ENCODE measurements around the gene HCAR1.
A peak's percentile ranks its signal among the peaks of the same experiment; 100 is the strongest.
"Not testable (repeated sequence)": the region's sequence is repeated elsewhere in the genome, so short reads cannot be mapped to it uniquely, and the experiment has no call there.

The HCAR1 gene, protein sequence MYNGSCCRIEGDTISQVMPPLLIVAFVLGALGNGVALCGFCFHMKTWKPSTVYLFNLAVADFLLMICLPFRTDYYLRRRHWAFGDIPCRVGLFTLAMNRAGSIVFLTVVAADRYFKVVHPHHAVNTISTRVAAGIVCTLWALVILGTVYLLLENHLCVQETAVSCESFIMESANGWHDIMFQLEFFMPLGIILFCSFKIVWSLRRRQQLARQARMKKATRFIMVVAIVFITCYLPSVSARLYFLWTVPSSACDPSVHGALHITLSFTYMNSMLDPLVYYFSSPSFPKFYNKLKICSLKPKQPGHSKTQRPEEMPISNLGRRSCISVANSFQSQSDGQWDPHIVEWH

DNA sequence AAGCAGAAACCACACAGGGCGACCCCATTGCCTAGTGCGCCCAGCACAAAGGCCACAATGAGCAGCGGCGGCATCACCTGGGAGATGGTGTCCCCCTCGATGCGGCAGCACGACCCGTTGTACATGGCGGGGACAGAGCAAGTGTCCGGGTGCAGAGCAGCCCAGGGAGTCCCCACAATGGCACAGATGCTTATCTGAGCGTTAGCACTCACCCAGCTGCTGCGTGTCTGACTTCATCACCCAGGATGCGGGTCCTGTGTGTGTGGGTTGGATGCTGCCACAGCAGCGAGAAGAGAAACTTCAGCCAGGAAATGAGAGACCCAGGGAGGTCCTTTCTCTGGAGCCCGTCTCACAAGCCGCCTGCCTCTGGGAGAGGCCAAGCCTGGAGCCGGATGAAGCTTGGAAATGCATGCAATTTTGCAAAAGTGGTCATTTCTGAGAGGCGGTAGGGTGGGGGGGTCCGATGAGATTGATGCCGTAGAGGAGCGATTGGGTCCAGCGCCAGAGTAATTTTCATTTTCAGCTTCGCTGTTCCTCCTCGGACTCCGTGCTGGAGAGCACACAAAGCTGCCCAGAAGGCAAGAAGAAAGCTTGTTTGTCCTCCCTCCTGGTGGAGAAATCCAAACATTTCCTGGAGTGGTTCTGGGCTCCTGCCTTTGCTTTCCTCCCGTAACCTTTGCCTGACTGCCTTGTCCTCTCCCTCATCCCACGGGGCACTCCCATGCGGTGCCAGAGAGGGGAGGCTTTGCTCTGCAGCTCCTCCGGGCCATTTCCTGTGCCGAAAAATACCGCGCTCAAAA is at the start of gene HCAR1:
HCAR1 (minus strand) TSS at position 630 of the 800 bp plus-strand sequence; CDS start at position 125, 505 bp downstream.
- peak; percentile 22 for DNase-seq

DNA sequence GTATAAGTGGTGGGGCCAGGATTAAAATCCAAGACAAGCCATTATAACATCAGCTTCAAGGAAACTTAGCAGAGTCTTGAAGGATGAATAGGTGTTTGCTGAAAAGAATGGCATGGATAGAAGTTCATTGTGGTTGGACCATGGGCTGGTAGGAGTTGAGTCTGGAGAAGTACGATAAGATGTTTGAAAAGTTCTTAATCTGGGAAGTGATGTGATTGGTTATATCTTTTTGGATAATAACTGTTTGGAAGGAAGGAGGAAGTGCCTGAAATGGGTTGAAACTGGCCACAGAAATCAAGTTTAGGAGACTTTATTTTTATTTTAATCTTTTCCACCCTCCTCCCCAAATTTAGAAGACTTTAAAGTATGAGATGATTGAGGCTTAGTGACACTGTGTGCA is 26.9 kb upstream of the HCAR1 start:
- DNase-seq, result no peak

DNA sequence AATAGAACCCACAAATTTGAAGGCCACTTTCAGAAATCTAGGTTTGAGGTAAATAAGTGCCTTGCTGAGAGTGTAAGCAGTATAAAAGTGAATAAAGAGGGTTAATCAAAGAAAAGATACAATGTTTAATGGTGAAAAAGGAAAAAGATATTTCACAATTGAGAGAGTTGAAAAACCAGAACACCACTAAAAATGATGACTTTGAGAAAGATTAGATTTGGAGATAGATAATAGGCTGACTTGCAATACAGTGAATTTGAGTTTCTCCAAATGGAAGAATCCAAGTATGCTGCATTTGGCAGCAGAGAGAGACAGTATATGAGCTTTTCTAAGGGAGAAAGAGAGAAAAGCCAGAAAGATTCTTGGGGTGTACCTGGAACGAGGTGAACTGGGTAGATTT is 24.1 kb upstream of the HCAR1 start:
- no peak for DNase-seq

DNA sequence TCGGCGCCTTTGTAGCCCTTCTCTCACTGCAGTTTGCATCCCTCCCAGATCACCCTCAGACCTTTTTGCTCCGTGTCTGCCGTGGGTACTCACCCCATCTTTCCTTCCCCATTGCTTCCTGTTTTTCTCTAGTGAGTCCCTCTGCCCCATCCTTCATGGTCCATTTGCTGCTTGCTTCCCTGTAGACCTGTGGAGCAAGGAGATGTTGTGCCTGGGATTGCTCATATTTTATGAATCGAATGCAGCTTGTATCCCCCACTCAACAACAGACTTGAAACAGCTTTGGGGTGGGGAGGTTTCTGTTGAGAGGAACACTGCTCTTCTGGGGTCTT is 22.6 kb upstream of the HCAR1 start:
- no peak for DNase-seq

DNA sequence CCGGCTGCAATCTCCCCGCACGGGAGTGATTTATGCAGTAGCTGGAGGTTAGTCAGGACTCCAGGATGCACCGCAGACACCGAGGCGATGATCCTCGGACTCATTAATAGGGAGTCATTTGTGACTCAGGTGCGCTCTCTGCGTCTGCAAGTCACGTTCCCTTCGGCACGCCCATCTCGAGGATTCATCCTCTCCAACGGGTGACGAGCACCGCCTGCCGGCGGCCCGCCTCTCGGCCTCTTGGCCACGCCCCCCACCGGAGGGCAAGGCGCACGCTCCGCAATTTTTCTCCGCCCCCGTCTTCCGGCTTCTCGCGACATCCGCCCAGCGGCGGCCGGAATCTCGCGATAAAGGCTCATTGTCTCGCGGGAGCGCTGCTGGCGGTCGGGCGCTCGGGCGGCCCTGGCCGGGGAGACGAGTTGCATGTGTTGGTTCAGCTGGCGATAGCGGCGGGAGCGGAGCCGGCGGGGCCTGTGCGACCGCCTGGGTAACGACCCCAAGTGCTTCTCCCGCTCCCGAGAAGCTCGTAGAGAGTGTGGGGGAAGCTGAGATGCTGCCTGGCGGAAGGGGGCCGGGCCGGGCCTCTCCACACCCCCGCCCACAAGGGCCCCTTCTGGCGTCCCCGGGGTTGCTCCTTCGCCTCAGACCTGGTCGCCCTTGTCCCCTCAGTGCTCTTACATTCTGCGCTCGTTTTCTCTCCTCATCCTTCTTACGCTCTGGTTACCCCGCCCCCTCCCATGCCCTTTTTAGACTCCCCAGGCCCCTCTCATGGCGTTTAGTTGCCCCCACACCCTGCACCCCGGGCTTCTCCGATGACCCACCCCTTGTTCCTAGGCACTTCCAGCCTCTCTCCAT is 22.0 kb upstream of the HCAR1 start, which contains the start of gene DENR:
DENR (plus strand) TSS at position 361 of the 855 bp plus-strand sequence. CDS start 878 bp downstream, outside the sequence.
- DNase-seq, result peak; percentile 99

DNA sequence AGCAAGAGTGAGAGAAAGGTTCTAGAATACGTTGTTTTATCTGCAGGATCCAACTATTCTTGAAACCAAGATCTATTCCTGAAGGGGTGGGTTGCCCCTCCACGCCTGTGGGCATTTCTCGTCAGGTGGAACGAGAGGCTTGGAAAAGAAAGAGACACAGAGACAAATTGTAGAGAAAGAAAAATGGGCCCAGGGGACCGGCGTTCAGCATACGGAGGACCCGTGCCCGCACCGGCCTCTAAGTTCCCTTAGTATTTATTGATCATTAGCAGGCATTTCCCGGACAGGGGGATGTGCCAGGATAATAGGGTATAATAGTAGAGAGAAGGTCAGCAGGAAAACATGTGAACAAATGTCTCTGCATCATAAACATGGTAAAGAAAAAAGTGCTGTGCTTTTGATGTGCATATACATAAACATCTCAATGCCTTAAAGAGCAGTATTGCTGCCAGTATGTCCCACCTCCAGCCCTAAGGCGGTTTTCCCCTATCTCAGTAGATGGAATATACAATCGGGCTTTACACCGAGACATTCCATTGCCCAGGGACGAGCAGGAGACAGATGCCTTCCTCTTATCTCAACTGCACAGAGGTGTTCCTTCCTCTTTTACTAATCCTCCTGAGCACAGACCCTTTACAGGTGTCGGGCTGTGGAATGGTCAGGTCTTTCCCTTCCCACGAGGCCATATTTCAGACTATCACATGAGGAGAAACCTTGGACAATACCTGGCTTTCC is 20.3 kb upstream of the HCAR1 start:
- not testable (repeated sequence) for DNase-seq

DNA sequence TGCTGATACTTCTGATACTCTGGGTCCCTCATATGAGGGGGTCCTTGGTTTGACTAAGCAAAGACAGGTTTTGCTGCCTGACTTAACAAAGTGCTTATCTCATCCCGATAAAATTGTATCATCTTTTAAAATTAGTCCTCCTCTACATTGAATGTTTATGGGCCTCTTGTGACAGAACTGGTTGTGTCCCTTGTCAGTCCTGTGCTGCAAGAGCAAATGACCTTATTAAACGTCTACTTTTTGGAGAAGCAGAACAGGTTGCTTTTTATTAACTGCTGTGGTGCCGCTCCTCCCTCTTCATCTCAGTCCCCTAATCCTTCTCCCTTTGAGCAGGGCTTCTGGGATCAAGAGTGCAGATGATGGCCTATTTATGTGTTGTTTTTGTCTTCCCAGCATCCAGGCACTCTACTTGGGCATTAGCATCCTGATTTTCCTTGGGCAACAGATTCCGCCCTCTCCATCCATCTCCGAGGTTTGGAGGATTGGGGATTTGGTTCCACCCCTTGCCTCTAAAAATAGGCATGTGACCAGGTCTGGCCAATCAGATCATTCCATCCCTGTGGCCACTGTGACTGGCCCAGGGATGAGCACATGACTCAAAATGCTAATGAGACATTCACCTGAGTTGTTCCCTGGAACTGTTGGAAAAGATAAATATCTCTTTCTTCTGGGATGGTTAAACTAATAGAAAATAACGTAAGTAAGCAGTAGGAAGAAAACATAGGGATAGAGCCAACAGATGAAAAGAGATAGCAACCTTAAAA is 19.1 kb upstream of the HCAR1 start:
- no peak for DNase-seq

DNA sequence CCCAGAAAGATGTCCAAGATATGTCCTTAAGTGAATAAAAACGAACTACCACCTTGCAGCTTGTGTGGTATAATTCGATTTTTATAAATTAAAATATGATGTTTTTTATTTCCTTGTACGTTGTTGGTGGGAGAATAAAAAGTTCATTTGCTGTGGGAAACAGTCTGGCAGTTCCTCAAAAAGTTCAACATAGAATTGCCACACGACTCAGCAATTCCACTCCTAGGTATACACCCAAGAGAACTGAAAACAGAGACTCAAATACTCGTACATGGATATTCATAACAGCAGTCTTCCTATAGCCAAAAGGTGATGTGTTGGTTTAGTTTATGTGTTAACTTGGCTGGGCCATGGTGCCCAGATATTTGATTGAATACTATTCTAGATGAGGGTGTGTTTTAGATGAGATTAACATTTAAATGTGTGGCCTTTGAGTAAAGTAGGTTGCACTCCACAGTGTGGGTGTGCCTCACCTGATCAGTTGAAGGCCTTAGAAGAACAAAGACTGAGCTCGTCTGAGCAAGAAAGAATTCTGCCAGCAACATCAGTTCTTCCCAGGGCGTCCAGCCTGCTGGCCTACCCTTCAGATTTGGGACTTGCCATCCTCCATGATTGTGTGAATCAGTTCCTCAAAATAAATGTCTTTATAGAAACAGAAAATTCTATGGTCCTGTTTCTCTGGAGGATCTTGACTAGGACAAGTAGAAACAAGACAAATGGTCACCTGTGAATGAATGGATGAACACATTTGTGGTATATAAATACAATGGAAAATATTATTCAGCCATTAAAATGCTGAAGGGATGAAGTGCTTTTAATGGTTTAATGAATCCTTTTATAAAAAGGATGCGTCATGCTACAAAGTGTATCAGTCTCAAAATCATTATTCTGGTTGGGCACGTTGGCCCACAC is 16.8 kb upstream of the HCAR1 start:
- DNase-seq, result no peak

DNA sequence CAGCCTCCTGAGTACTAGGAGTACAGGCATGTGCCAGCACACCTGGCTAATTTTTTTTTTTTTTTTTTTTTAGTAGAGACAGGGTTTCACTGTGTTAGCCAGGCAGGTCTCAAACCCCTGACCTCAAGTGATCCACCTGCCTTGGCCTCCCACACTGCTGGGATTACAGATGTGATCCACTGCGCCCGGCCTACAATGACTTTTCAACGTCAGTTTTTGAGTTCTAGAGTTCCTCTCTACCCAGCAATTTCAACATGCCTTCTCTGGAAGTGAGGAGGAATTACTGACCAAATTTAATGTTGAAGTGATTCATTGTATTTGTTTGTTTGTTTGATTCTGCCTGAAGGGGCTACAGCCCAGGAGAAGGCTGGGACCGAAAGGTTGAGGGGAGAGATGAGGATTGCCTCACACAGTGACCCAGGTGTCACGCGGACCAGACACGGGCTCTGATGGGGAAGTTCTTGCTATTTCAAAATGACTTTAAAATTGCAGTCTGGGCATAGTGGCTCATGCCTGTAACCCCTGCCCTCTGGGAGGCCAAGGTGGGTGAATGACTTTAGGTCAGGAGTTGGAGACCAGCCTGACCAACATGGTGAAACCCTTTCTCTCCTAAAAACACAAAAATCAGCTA is 13.4 kb upstream of the HCAR1 start:
- no peak for DNase-seq

DNA sequence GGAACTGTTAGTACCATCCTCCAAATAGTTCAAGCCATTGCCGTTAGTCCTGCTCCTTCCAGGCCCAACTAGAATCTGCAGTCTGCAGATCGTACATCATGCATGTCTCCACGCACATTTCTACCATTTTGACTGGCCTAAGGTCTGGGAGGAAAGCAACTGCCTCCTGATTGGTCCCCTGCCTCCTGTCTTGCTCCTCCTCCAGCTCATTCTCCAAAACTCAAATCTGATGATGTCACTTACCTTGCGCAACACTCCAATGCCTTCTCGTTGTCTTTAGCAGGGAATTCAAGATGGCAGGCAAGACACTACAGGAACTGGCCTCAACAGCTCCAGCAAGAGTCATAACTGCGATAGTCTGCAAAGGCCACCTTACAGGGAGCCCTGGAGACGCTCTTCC is 9.7 kb upstream of the HCAR1 start:
- no peak for DNase-seq

DNA sequence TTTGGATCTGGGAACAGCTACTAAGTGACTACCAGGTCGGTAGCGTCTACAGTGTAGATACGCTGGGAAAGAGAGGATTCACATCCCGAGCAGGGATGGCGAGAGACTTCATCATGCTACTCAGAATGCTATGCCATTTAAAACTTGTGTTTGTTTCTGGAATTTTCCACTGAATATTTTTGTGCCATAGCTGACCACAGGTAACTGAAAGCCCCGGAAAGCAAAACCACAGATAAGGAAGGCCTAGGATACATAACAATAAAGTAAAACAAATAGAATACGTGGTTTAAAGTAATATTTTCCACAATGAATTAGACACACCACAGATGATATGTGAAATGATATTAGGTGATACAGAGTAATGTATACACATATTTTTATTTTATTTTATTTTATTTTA is 7.9 kb upstream of the HCAR1 start:
- no peak for DNase-seq

DNA sequence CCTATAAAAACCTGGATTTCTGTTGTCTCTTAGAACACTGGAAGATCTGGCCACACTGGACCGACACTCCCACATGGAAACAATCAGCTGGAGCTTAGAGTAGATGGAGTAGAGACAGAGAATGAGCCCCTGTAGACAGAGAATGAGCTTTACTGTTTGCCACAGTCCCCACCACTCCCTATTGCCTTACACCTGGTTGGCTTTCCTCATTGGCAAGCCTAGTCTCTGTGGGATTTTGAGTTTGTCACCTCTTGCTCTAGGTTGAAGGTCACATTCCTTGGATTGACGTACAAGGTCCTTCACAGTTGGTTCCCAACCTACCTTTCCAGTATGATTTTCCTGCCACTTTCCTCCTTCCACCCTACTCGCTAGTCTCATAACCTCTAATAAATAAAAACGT is 2.0 kb upstream of the HCAR1 start:
- DNase-seq, result no peak

DNA sequence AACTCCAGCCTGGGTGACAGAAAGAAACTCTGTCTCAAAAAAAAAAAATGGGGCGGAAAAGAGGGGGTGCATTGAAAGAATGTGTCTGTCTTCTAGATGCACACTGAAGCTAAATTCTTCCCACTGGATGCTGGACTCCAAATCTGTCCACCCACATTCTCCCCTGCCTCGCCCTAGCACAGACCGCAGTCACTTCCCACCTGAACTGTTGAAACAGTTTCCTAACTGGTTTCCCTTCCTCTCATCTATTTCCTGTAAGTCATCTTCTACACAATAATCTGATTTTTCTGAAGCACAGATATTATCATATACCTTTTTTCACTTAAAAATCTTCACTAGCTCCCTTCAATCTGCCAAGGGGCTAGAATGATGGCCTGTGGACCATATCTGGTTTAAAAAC is 1.5 kb upstream of the HCAR1 start:
- no peak for DNase-seq

DNA sequence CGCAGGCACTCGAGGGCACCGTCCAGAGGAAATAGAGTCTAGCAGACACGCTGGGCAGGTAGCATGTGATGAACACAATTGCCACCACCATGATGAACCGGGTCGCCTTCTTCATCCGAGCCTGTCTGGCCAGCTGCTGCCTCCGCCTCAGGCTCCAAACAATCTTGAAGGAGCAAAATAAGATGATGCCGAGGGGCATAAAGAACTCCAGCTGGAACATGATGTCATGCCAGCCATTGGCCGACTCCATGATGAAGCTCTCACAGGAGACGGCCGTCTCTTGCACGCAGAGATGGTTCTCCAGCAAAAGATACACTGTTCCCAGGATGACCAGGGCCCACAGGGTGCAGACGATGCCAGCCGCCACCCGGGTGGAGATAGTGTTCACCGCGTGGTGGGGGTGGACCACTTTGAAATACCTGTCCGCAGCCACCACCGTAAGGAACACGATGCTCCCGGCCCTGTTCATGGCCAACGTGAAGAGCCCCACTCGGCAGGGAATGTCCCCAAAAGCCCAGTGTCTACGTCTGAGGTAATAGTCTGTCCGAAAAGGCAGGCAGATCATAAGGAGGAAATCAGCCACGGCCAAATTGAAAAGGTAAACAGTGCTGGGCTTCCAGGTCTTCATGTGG is 945 bp downstream of the HCAR1 start:
- DNase-seq, result no peak

DNA sequence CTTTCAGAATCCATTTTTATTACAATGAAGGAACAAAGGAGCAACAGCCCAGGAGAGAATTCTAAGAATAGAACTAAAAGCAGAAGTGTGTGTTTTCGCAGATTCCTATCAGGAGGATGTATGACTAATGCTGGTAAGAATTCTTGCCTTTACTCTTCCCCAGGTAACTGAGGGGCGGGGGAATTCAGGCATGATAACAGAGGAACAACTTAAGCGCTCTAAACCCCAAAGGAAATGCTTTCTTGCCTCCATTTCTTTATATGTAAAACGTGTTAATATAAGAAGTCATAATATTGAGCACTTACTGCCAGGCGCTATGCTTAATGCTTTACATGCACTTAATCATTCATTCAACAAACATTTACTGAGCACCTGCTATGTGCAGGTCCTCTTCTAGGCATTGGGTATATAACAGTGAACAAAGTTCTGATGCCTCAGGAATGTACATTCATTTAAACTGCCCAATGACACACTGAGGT is 4.5 kb downstream of the HCAR1 start:
- peak; percentile 22 for DNase-seq

DNA sequence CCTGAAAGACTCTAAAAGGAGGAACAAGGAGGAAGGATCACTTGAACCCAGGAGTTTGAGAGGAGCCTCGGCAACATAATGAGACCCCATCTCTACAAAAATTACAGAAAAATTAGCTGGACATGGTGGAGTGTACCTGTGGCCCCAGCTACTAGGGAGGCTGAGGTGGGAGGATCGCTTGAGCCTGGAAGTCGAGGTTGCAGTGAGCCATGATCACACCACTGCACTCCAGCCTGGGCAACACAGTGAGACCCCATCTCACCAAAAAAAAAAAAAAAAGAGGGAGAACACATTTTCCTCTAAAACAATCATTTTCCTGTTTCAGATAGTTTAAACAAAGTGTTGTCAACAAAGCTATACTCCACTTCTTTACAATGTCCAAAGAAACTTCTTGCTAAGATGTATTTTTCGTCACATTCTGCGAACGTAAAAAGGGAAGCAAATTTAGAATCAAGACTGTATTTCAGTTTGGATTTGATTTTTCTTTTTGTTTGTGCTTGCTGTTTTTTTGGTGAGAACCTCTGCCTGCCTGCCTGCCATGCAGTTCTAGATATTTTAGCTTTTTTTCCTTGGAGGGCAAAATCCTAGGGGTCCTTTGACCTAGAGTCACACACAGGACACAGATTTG is 5.1 kb downstream of the HCAR1 start:
- DNase-seq, result no peak

DNA sequence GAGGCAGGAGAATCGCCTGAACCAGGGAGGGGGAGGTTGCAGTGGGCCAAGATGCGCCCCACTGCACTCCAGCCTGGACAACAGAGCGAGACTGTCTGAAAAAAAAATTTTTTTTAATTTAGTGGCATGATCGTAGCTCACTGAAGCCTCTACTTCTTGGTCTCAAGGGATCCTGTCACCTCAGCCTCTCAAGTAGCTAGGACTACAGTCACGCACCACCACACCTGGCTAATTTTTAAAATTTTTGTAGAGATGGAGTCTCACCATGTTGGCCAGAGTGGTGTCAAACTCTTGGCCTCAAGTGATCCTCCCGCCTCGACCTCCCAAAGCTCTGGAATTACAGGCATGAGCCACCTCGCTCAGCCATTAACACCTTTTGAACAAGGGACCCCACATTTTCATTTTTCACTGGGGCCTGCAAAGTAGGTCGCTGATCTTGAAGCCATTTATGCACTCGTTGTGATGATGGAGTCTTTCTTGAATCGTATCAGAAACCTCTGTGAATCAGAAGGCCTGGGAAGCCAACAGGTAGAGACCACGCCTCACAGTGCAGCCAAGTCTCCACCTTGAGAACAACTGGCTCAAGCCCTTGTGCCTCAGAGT is 5.9 kb downstream of the HCAR1 start:
- DNase-seq, result no peak

DNA sequence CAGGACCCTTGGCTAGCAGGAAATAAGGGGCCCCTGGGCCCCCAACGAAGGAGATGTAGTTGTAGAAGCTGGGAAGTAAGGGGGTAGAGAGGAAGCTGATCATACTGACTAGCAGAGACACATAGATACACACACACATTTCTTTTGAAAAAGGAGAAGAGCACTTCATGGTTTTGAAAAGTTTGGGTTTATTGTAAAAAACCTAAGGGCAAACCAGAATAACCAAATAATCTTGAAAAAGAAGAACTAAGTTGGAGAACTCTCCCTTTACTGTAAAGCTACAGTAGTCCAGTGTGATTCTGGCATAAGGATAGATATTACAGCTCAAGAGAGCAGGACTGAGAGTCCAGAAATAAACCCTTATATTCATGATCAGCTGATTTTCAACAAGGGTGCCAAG is 8.3 kb downstream of the HCAR1 start:
- no peak for DNase-seq

All from CD4-positive, alpha-beta T cell treated with Interleukin-21 for 1 hour (primary cell).